ENCODE measurements around the gene LRIG3.

DNA sequence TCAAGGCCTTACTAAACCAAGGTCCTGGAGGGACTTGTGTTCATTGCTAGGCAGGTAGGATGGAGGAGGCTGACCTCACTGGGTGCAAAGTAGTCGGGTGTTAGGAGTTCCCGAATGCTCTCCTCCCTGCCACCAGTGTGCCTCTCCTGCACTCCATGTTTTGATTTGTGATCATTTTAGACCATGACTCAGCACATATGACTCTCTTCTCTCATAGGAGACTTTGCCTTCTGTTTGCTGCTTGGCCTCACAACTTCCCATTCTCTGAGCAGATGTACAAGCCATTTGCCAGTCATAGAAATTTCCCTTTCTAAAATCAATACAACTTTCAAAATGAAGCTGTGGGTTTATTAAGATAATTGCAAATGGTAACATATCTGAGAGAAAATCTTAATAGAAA is 46.6 kb upstream of the LRIG3 start:
- TF ChIP-seq, protein P1, sequence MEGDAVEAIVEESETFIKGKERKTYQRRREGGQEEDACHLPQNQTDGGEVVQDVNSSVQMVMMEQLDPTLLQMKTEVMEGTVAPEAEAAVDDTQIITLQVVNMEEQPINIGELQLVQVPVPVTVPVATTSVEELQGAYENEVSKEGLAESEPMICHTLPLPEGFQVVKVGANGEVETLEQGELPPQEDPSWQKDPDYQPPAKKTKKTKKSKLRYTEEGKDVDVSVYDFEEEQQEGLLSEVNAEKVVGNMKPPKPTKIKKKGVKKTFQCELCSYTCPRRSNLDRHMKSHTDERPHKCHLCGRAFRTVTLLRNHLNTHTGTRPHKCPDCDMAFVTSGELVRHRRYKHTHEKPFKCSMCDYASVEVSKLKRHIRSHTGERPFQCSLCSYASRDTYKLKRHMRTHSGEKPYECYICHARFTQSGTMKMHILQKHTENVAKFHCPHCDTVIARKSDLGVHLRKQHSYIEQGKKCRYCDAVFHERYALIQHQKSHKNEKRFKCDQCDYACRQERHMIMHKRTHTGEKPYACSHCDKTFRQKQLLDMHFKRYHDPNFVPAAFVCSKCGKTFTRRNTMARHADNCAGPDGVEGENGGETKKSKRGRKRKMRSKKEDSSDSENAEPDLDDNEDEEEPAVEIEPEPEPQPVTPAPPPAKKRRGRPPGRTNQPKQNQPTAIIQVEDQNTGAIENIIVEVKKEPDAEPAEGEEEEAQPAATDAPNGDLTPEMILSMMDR (IDR thresholded peaks at IDR 0.05) = no peak
- TF ChIP-seq POLR2AphosphoS5 (IDR thresholded peaks at IDR 0.05) = no peak

All from transverse colon (tissue), 4 donors.